Spleen (tissue), 7 donors: Measurements from ENCODE around the gene EPHA8.

Source experiments
- CTCF ChIP-seq, 11 experiments: fragments of 200-600 bp in 7 of 11; fragments of 450-650 bp in 4 of 11; sonication (generic) in 4 of 11; IDR thresholded peaks in 8 of 11; conservative IDR thresholded peaks in 3 of 11; 1 replicate in 7 of 11; 2 replicates in 4 of 11; pipeline versions ENCODE4 v1.4.0 to v1.8.0; 2016 to 2021; ENCODE audit warnings: antibody characterized with exemption in 11 of 11, inconsistent platforms in 4 of 11, mild to moderate bottlenecking in 1 of 11
- POLR2A ChIP-seq, 3 donors: fragments of 450-650 bp; IDR thresholded peaks; one replicate each; pipeline ENCODE4 v1.5.1; 2017; ENCODE audit warnings: antibody characterized with exemption in 3 of 3, mild to moderate bottlenecking in 1 of 3
- donor health status: DM: no; HTN: no; CAD: no; lungs with moderate emphysema.
- donor health status: DM: no; HTN: no; CAD: no.
- donor health status: DM: no; HTN: no; CAD: no.

- TF ChIP-seq CTCF (IDR thresholded peaks at IDR 0.05 in 8 of 11, conservative IDR thresholded peaks at IDR 0.05 in 3 of 11) (no peak), POLR2A (IDR thresholded peaks at IDR 0.05) (no peak)
Observed at GRCh38 chr1:22645931-22646330, 82.6 kb downstream of the EPHA8 start.
